Measurements from ENCODE around the gene NKX2-2.
A peak's percentile ranks its signal among the peaks of the same experiment; 100 is the strongest.
"Not testable (repeated sequence)": the region's sequence is repeated elsewhere in the genome, so short reads cannot be mapped to it uniquely, and the experiment has no call there.

The NKX2-2 gene

GRCh38 chr20:21509597-21510371, 4.1 kb downstream of the NKX2-2 start:
- no peak for DNase-seq (ENCODE audit: extremely low read depth in 1 of 2, low read depth in 1 of 2)

DNA sequence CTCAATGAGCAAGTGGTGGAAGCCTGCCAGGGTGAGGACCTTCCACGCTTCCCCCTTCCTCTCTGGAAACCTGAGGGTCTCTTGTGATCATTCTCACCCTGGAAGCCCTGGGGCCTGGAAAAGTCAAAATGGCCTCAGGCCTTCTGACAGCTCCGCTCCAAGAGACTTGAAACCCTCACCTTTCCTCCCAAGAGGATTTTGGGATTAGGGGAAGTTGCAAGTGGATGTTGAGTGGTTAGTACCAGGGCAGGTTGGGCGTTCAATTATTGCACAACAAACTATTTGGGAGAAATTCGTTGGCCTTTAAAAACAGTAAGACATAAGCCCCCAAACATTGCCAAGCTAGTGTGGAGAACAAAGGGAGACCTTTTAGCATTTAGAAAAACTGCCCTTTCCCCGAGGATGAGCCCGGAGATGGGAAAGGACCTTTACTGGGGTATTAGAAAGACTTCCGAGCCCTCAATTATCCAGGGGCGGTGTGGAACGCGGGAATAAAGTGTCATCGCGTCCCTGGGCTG, 4.7 kb downstream of the NKX2-2 start:
- no peak for DNase-seq (ENCODE audit: extremely low read depth in 1 of 2, low read depth in 1 of 2)

- DNase-seq (ENCODE audit: extremely low read depth in 1 of 2, low read depth in 1 of 2) = no peak
Measured at GRCh38 chr20:21508230-21509078, 5.4 kb downstream of the NKX2-2 start.

- DNase-seq (ENCODE audit: extremely low read depth in 1 of 2, low read depth in 1 of 2) = no peak
Measured at GRCh38 chr20:21507400-21508229, 6.2 kb downstream of the NKX2-2 start.

GRCh38 chr20:21505810-21506530, 7.9 kb downstream of the NKX2-2 start:
- peak; percentile 34 to 37 for DNase-seq (ENCODE audit: extremely low read depth in 1 of 2, low read depth in 1 of 2)

GRCh38 chr20:21505161-21505809, 8.6 kb downstream of the NKX2-2 start:
- peak; percentile 62 to 63 for DNase-seq (ENCODE audit: extremely low read depth in 1 of 2, low read depth in 1 of 2)

- no peak for DNase-seq (ENCODE audit: extremely low read depth in 1 of 2, low read depth in 1 of 2)
Measured at GRCh38 chr20:21504323-21504722, 9.5 kb downstream of the NKX2-2 start.

DNA sequence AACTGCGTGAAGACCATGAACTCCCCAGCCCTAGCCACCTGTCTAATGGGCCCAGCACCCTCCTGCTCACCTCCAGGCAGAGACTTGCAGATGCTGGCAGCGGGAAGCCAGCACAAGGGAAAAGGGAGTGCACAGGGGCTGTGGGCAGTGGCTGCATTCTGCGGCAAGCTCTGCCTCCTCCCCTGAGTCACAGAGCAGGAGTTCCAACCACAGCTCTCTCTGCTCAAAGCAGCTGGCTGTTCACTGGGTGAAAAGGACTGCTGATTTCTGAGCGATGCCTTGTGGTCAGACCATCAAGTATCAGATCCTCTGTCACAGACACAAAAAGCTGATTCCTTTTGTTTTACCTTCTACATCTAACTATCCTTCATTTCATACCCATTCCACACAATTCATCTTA, 10.5 kb downstream of the NKX2-2 start:
- peak in 1 of 2 donors; percentile 40 for DNase-seq (ENCODE audit: extremely low read depth in 1 of 2, low read depth in 1 of 2)

DNA sequence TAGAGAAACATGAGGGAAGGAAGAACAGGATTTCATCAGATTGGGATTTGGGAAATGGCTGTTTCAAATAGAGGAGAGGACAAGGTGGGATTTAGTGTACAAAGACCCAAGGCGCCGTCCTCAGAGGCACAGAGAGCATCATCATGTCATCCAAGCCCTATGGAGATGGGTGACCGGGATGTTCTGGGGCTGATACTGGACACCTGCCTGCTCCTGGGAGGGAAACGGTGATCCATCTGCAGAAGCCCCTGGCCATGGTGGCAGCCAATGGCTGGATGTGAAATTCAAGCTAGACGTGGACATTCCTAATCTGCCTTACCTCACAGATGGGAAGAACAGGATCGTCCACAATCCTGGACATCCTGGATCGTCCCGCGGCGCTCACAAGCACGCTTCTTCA, 12.7 kb downstream of the NKX2-2 start:
- DNase-seq (ENCODE audit: extremely low read depth in 1 of 2, low read depth in 1 of 2) = no peak

GRCh38 chr20:21500599-21500998, 13.3 kb downstream of the NKX2-2 start:
- DNase-seq (ENCODE audit: extremely low read depth in 1 of 2, low read depth in 1 of 2) = no peak

GRCh38 chr20:21499641-21500040, 14.2 kb downstream of the NKX2-2 start:
- DNase-seq (ENCODE audit: extremely low read depth in 1 of 2, low read depth in 1 of 2) = no peak

DNA sequence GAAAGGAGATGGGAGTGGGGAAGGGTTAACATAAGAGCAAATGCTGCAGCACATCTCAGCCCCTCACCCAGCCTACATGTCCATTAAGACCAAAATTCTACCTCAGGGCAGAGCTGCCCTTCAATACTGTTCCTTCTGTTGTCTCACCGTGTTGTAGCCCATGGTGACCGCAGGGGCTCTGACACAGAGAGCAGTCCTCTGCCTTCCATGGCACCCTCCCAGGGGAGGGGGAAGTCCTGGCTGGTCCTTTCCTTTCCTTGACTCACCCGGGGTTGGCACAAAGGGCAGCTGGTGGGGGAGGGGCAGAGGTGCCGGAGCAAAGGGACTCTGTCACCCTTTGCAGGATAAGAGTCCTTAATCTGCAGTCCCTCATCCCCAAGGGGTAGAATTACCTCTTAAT, 15.2 kb downstream of the NKX2-2 start:
- DNase-seq (ENCODE audit: extremely low read depth in 1 of 2, low read depth in 1 of 2) = no peak

DNA sequence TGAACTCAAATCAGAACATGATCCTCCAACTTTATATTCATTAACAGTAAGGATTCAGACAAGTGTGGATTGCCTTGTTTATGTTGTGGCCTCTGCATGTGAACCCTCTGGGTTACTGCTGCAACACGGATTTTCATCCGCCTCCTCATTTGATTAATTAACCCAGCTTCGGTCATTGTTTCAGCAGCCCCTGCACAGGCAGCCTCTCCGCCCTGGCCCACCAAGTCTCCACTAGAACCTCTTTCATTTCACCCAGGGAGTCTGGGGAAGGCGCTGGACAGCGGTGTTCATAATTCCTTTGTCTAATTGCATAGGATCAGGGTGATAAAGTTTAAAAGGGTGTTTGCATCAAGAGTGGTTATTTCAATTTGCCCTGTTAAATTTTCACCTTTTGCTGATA, 15.7 kb downstream of the NKX2-2 start:
- no peak for DNase-seq (ENCODE audit: extremely low read depth in 1 of 2, low read depth in 1 of 2)

DNA sequence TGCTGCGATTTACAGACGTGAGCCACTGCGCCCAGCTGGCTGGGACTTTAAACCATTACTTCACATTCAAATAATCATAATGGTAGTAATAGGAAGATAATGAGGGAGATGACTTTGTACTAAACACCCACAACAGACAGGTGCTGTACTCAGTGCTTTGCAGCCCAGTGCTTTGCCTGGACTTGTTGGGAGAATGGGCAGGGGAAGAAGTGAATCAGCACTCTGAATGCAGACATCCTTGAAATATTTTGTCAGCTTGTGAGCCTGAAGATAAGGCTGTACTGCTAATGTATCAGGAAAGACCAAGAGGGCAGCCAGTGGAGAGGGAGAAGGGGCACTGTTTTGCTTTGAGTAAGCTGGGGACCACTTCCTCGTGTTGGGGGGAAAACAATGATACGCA, 17.4 kb downstream of the NKX2-2 start:
- no peak for DNase-seq (ENCODE audit: extremely low read depth in 1 of 2, low read depth in 1 of 2)

GRCh38 chr20:21493049-21493448, 20.8 kb downstream of the NKX2-2 start:
- no peak for DNase-seq (ENCODE audit: extremely low read depth in 1 of 2, low read depth in 1 of 2)

DNA sequence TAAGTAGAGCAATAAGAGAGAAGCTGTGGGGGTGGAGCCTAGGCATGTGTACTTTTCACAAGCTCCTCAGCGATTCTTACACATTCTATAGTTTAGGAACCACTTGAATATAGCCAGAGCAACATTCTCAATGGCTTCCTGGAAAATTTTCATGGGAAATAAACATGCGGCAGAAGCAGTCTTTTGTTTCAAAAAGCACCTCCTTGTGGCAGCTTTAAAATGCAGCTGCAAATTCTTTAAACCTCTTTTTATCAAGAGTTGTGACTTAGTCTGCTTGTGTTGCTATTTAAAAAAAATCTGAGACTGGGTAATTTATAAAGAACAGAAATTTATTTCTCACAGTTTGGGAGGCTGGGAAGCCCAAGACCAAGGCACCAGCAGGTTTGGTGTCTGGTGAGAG, 23.8 kb downstream of the NKX2-2 start:
- DNase-seq (ENCODE audit: extremely low read depth in 1 of 2, low read depth in 1 of 2) = no peak

GRCh38 chr20:21480144-21480543, 33.7 kb downstream of the NKX2-2 start:
- not testable (repeated sequence) for DNase-seq (ENCODE audit: extremely low read depth in 1 of 2, low read depth in 1 of 2)

GRCh38 chr20:21465799-21466198, 48.1 kb downstream of the NKX2-2 start:
- DNase-seq (ENCODE audit: extremely low read depth in 1 of 2, low read depth in 1 of 2) = no peak

DNA sequence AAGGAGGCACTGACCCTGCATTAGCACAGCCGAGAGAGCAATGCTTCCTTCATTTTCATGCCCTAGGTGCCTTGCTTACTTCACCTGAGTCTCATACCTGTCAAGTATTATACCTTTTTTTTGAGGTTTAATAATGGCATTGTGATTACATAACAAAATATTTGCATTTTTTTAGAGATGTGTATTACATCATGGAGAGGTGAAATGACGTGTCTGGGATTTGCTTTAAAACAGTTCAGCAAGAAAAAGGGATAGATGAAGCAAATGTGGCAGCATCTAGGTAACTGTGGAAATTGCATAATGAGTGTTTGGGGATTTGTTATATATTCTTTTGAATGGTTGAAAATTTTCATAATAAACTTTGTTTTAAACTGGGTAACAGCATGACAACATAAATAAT, 48.9 kb downstream of the NKX2-2 start:
- DNase-seq (ENCODE audit: extremely low read depth in 1 of 2, low read depth in 1 of 2) = no peak

All from stimulated activated CD8-positive, alpha-beta memory T cell treated with anti-CD3 and anti-CD28 coated beads, Interleukin-7, amount 100 ng/mL, for 48 hours (primary cell).